ENCODE measurements around the gene RAB7B. TPM values are rescaled to one million over a fixed set of nuclear protein-coding genes. Genes with fewer than 3 reads are reported as not detected.

RAB7B gene
- total RNA-seq, 1 donor from 2014 or later, result 6.6 TPM

DNA sequence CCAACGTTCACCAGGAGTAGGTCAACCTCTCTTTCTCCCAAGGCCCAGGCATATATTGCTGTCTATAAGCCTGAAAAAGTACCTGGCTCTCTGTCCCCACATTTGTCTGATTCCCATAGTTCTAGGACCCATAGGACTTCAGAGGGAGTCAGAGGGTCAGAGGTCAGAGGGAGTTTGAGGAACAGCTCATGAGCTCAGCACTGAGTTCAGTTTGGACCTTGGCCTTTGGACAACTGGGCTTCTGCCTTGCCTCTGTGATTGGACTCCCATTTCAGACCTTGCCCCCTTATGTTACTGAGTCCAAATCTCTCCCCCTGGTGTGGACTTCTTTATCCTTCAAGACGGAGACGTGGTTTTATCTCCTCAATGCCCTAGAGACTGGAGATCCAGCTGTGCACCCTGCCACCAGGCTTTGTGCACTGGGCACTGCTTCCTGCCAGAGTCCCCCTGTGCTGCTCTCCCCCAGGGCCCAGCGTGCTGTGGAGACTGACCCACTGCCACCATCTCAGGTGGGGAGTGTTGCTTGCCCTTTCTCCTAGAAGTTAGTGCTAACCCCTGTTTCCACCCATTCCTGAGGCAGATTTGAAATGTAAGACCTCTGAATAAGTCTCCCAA, 17.3 kb upstream of the RAB7B start:
- H4K20me1 ChIP-seq (ENCODE audit: insufficient read depth, low read length), result no peaks in the 10 kb centered on the region
- no peak overlapping the region for H2AFZ ChIP-seq (ENCODE audit: low read depth, low read length)
- no peaks in the 10 kb centered on the region for H3K36me3 Mint-ChIP-seq (ENCODE audit: low read depth, unreplicated experiment)
- no peaks in the 10 kb centered on the region for H3K36me3 ChIP-seq (ENCODE audit: insufficient read depth, low read length)
- H3K27me3 Mint-ChIP-seq (ENCODE audit: low read depth, unreplicated experiment), result peaks cover 8% of the 10 kb centered on the region
- no peaks in the 10 kb centered on the region for H3K79me2 ChIP-seq (ENCODE audit: insufficient read depth, low read length)
- H3K4me3 Mint-ChIP-seq (ENCODE audit: unreplicated experiment), result no peak overlapping the region
- no peak overlapping the region for H3K9ac ChIP-seq (ENCODE audit: low read length)
- TF ChIP-seq, protein P1, sequence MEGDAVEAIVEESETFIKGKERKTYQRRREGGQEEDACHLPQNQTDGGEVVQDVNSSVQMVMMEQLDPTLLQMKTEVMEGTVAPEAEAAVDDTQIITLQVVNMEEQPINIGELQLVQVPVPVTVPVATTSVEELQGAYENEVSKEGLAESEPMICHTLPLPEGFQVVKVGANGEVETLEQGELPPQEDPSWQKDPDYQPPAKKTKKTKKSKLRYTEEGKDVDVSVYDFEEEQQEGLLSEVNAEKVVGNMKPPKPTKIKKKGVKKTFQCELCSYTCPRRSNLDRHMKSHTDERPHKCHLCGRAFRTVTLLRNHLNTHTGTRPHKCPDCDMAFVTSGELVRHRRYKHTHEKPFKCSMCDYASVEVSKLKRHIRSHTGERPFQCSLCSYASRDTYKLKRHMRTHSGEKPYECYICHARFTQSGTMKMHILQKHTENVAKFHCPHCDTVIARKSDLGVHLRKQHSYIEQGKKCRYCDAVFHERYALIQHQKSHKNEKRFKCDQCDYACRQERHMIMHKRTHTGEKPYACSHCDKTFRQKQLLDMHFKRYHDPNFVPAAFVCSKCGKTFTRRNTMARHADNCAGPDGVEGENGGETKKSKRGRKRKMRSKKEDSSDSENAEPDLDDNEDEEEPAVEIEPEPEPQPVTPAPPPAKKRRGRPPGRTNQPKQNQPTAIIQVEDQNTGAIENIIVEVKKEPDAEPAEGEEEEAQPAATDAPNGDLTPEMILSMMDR (IDR thresholded peaks at IDR 0.05; ENCODE audit: insufficient read depth, low read depth, low read length), result no peak
- TF ChIP-seq EZH2 (IDR thresholded peaks at IDR 0.05; ENCODE audit: insufficient read depth, low read length), result no peak
- no peak overlapping the region for H3K4me3 ChIP-seq (ENCODE audit: insufficient read depth, low read depth, low read length)
- no peak overlapping the region for H3K4me2 ChIP-seq (ENCODE audit: low read length)
- H3K4me1 ChIP-seq (ENCODE audit: insufficient read depth, low read length), result peaks cover 14% of the 10 kb centered on the region
- H3K27ac Mint-ChIP-seq (ENCODE audit: unreplicated experiment), result peak overlapping the region; percentile 12
- peaks cover 10% of the 10 kb centered on the region for H3K4me1 Mint-ChIP-seq (ENCODE audit: low read depth, unreplicated experiment)
- no peaks in the 10 kb centered on the region for H3K9me3 Mint-ChIP-seq (ENCODE audit: unreplicated experiment)
- H3K27ac ChIP-seq (ENCODE audit: low read depth, low read length), result no peak overlapping the region
- DNase-seq (ENCODE audit: low read depth) (no peak), FAIRE-seq (no peak)
- H3K9me3 ChIP-seq (ENCODE audit: insufficient read depth, low read depth, low read length), result no peaks in the 10 kb centered on the region
- no peaks in the 10 kb centered on the region for H3K27me3 ChIP-seq (ENCODE audit: insufficient read depth, low read length)

DNA sequence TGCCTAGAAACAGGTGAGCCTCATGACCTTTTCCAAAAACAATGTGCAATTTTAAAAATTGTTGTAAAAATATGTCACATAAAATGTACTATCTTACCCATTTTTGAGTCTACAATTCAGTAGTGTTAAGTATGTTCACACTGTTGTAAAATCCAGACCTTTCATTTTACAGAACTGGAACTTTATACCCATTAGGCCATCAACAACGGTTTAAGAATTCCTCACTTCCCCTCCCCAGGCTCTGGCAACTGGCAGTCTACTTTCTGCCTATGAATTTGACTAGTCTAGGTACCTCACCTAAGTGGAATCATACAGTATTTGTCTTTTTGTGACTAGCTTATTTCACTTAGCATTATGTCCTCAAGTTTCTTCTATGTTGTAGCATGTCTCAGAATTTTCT, 11.9 kb upstream of the RAB7B start:
- Mint-ChIP-seq H3K4me1 (ENCODE audit: low read depth, unreplicated experiment) (peaks cover 8% of the 10 kb centered on the region), H3K27me3 (ENCODE audit: low read depth, unreplicated experiment) (peaks cover 13% of the 10 kb centered on the region), H3K4me3 (ENCODE audit: unreplicated experiment) (no peak overlapping the region), H3K27ac (ENCODE audit: unreplicated experiment) (no peak overlapping the region), H3K36me3 (ENCODE audit: low read depth, unreplicated experiment) (no peaks in the 10 kb centered on the region), H3K9me3 (ENCODE audit: unreplicated experiment) (peaks cover 4% of the 10 kb centered on the region)
- Histone ChIP-seq H2AFZ (ENCODE audit: low read depth, low read length) (no peak overlapping the region), H3K27ac (ENCODE audit: low read depth, low read length) (no peak overlapping the region), H3K9me3 (ENCODE audit: insufficient read depth, low read depth, low read length) (no peaks in the 10 kb centered on the region), H4K20me1 (ENCODE audit: insufficient read depth, low read length) (no peaks in the 10 kb centered on the region), H3K36me3 (ENCODE audit: insufficient read depth, low read length) (no peaks in the 10 kb centered on the region), H3K4me1 (ENCODE audit: insufficient read depth, low read length) (no peaks in the 10 kb centered on the region), H3K9ac (ENCODE audit: low read length) (no peak overlapping the region), H3K79me2 (ENCODE audit: insufficient read depth, low read length) (no peaks in the 10 kb centered on the region), H3K27me3 (ENCODE audit: insufficient read depth, low read length) (peaks cover 2% of the 10 kb centered on the region), H3K4me3 (ENCODE audit: insufficient read depth, low read depth, low read length) (no peak overlapping the region), H3K4me2 (ENCODE audit: low read length) (no peak overlapping the region)
- FAIRE-seq (no peak), DNase-seq (ENCODE audit: low read depth) (no peak)
- TF ChIP-seq EZH2 (IDR thresholded peaks at IDR 0.05; ENCODE audit: insufficient read depth, low read length), result no peak
- TF ChIP-seq, protein P1 (IDR thresholded peaks at IDR 0.05; ENCODE audit: insufficient read depth, low read depth, low read length), result no peak

DNA sequence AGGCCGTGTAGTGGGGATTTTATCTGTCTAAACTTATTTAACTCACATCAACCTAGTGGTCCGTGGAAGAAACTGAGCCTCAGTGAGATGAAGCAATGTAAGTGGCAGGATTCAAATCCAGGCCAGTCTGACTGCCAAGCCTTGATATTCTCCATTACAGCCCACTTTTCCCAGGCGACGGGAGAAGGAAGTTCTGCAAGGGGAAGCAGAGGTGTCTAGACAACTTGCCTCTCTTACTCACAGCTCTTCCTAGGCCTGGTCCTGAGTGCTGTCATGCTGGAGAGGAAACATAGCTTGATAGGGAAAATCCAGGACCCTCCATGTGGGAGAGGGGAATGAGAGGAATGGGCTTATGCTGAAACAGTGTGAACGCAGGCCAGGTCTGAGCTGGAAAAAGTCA, 11.4 kb upstream of the RAB7B start:
- peaks cover 12% of the 10 kb centered on the region for H3K4me1 Mint-ChIP-seq (ENCODE audit: low read depth, unreplicated experiment)
- peaks cover 4% of the 10 kb centered on the region for H3K9me3 Mint-ChIP-seq (ENCODE audit: unreplicated experiment)
- no peaks in the 10 kb centered on the region for H3K79me2 ChIP-seq (ENCODE audit: insufficient read depth, low read length)
- no peak overlapping the region for H3K4me2 ChIP-seq (ENCODE audit: low read length)
- H2AFZ ChIP-seq (ENCODE audit: low read depth, low read length), result no peak overlapping the region
- H3K27ac Mint-ChIP-seq (ENCODE audit: unreplicated experiment), result no peak overlapping the region
- no peaks in the 10 kb centered on the region for H3K36me3 Mint-ChIP-seq (ENCODE audit: low read depth, unreplicated experiment)
- FAIRE-seq (no peak), DNase-seq (ENCODE audit: low read depth) (no peak)
- no peak overlapping the region for H3K9ac ChIP-seq (ENCODE audit: low read length)
- no peaks in the 10 kb centered on the region for H4K20me1 ChIP-seq (ENCODE audit: insufficient read depth, low read length)
- no peaks in the 10 kb centered on the region for H3K4me1 ChIP-seq (ENCODE audit: insufficient read depth, low read length)
- TF ChIP-seq, protein P1 (IDR thresholded peaks at IDR 0.05; ENCODE audit: insufficient read depth, low read depth, low read length), result no peak
- TF ChIP-seq EZH2 (IDR thresholded peaks at IDR 0.05; ENCODE audit: insufficient read depth, low read length), result no peak
- H3K36me3 ChIP-seq (ENCODE audit: insufficient read depth, low read length), result no peaks in the 10 kb centered on the region
- H3K9me3 ChIP-seq (ENCODE audit: insufficient read depth, low read depth, low read length), result no peaks in the 10 kb centered on the region
- peaks cover 2% of the 10 kb centered on the region for H3K27me3 ChIP-seq (ENCODE audit: insufficient read depth, low read length)
- peaks cover 13% of the 10 kb centered on the region for H3K27me3 Mint-ChIP-seq (ENCODE audit: low read depth, unreplicated experiment)
- no peak overlapping the region for H3K4me3 ChIP-seq (ENCODE audit: insufficient read depth, low read depth, low read length)
- no peak overlapping the region for H3K27ac ChIP-seq (ENCODE audit: low read depth, low read length)
- H3K4me3 Mint-ChIP-seq (ENCODE audit: unreplicated experiment), result no peak overlapping the region

All from astrocyte (in vitro differentiated cells and primary cell).